ENCODE data around the gene P4HA3.

The P4HA3 gene

GRCh38 chr11:74312326-74312725 is 886 bp upstream of the P4HA3 start:
- Histone ChIP-seq H3K27ac (no peak overlapping the region), H3K27me3 (replicated peaks) (no peaks in the 10 kb centered on the region), H3K36me3 (replicated peaks) (no peaks in the 10 kb centered on the region), H3K4me3 (ENCODE audit: low read depth, low read length) (no peak overlapping the region)
- in situ Hi-C loops (cut with HindIII; ENCODE audit: low pct_ligation_motif_present, low sequenced_read_pairs) = no loop called here
- no peak for TF ChIP-seq CTCF (IDR thresholded peaks at IDR 0.05; ENCODE audit: low read depth, low read length, missing control alignments)
- no peak for DNase-seq

GRCh38 chr11:74310857-74311256 is 583 bp downstream of the P4HA3 start:
- Histone ChIP-seq H3K27ac (no peak overlapping the region), H3K27me3 (replicated peaks) (no peaks in the 10 kb centered on the region), H3K36me3 (replicated peaks) (no peaks in the 10 kb centered on the region), H3K4me3 (ENCODE audit: low read depth, low read length) (peak overlapping the region; percentile 69)
- no peak for DNase-seq
- TF ChIP-seq CTCF (IDR thresholded peaks at IDR 0.05; ENCODE audit: low read depth, low read length, missing control alignments) = no peak
- in situ Hi-C loops (cut with HindIII; ENCODE audit: low pct_ligation_motif_present, low sequenced_read_pairs) = no loop called here

GRCh38 chr11:74307434-74307833 is 4.0 kb downstream of the P4HA3 start:
- DNase-seq = peak; percentile 75
- Histone ChIP-seq H3K36me3 (replicated peaks) (no peaks in the 10 kb centered on the region), H3K4me3 (ENCODE audit: low read depth, low read length) (no peak overlapping the region), H3K27me3 (replicated peaks) (no peaks in the 10 kb centered on the region), H3K27ac (no peak overlapping the region)
- in situ Hi-C loops (cut with HindIII; ENCODE audit: low pct_ligation_motif_present, low sequenced_read_pairs) = no loop called here
- no peak for TF ChIP-seq CTCF (IDR thresholded peaks at IDR 0.05; ENCODE audit: low read depth, low read length, missing control alignments)

- no peak overlapping the region for H3K4me3 ChIP-seq (ENCODE audit: low read depth, low read length)
- in situ Hi-C loops (cut with HindIII; ENCODE audit: low pct_ligation_motif_present, low sequenced_read_pairs) = no loop called here
- no peaks in the 10 kb centered on the region for H3K27me3 ChIP-seq (replicated peaks)
- H3K36me3 ChIP-seq (replicated peaks) = no peaks in the 10 kb centered on the region
- no peak for TF ChIP-seq CTCF (IDR thresholded peaks at IDR 0.05; ENCODE audit: low read depth, low read length, missing control alignments)
- H3K27ac ChIP-seq = no peak overlapping the region
- DNase-seq = no peak
Observed at GRCh38 chr11:74306435-74307175, 4.8 kb downstream of the P4HA3 start.

- H3K36me3 ChIP-seq (replicated peaks) = no peaks in the 10 kb centered on the region
- no peak overlapping the region for H3K27ac ChIP-seq
- TF ChIP-seq CTCF (IDR thresholded peaks at IDR 0.05; ENCODE audit: low read depth, low read length, missing control alignments) = no peak
- H3K4me3 ChIP-seq (ENCODE audit: low read depth, low read length) = no peak overlapping the region
- H3K27me3 ChIP-seq (replicated peaks) = no peaks in the 10 kb centered on the region
- no peak for DNase-seq
- in situ Hi-C loops (cut with HindIII; ENCODE audit: low pct_ligation_motif_present, low sequenced_read_pairs) = no loop called here
Observed at GRCh38 chr11:74299015-74299414, 12.4 kb downstream of the P4HA3 start.

- H3K27ac ChIP-seq = no peak overlapping the region
- no peak for DNase-seq
- H3K4me3 ChIP-seq (ENCODE audit: low read depth, low read length) = no peak overlapping the region
- TF ChIP-seq CTCF (IDR thresholded peaks at IDR 0.05; ENCODE audit: low read depth, low read length, missing control alignments) = no peak
- H3K27me3 ChIP-seq (replicated peaks) = no peaks in the 10 kb centered on the region
- no peaks in the 10 kb centered on the region for H3K36me3 ChIP-seq (replicated peaks)
- in situ Hi-C loops (cut with HindIII; ENCODE audit: low pct_ligation_motif_present, low sequenced_read_pairs) = no loop called here
Observed at GRCh38 chr11:74297484-74297883, 14.0 kb downstream of the P4HA3 start.

Data from brain microvascular endothelial cell (primary cell).